Thoracic aorta (tissue), 2 donors: ENCODE measurements around the gene BAG1. TPM values are rescaled to one million over a fixed set of nuclear protein-coding genes. Genes with fewer than 3 reads are reported as not detected.

ENCODE experiments used
- ATAC-seq: fragments of 150-250 bp; one replicate; pipeline ENCODE4 v1.8.0; 2017; ENCODE audit warnings: low read depth; ENCODE audit not compliant: insufficient number of reproducible peaks, low FRiP score
- DNase-seq: peaks from one replicate; pipeline ENCODE4 v3.0.0-alpha.2; 2020; ENCODE audit warnings: low spot score
- H3K27ac ChIP-seq, 2 donors: fragments of 200-600 bp; sonication (generic); 1 replicate in 1 of 2; 2 replicates in 1 of 2; pipeline ENCODE4 v1.5.1; 2016; ENCODE audit warnings: mild to moderate bottlenecking in 2 of 2, moderate library complexity in 2 of 2
- H3K27me3 ChIP-seq: fragments of 200-600 bp; sonication (generic); replicated peaks from 2 replicates; pipeline ENCODE4 v1.6.0; 2016; ENCODE audit warnings: mild to moderate bottlenecking; ENCODE audit not compliant: insufficient read depth
- H3K36me3 ChIP-seq: fragments of 200-600 bp; sonication (generic); one replicate; pipeline ENCODE4 v1.5.1; 2016
- H3K4me1 ChIP-seq, 2 donors: fragments of 200-600 bp; sonication (generic); 1 replicate in 1 of 2; 2 replicates in 1 of 2; pipeline versions ENCODE4 v1.5.1 to v1.6.0; 2016; ENCODE audit warnings: low read depth in 2 of 2, mild to moderate bottlenecking in 1 of 2; ENCODE audit not compliant: control insufficient read depth in 1 of 2
- H3K4me3 ChIP-seq: fragments of 200-600 bp; sonication (generic); 2 replicates; pipeline ENCODE4 v1.5.1; 2016; ENCODE audit warnings: mild to moderate bottlenecking
- H3K9me3 ChIP-seq: fragments of 200-600 bp; sonication (generic); 2 replicates; pipeline ENCODE4 v1.5.1; 2016
- total RNA-seq, 2 donors: library from RNA; depleted of rRNA; stranded (reverse); fragments of >200 nt; gene quantifications; one replicate each; pipeline versions ENCODE4 v1.1.0 to v1.2.3, GENCODE V29; 2016
- TF ChIP-seq, protein P1 (sequence below): fragments of 200-600 bp; sonication (generic); IDR thresholded peaks from one replicate; pipeline ENCODE4 v1.5.1; 2019; ENCODE audit warnings: antibody characterized with exemption

Gene BAG1
- total RNA-seq, 2 donors from 2014 or later = 30.6 to 40.5 TPM

DNA sequence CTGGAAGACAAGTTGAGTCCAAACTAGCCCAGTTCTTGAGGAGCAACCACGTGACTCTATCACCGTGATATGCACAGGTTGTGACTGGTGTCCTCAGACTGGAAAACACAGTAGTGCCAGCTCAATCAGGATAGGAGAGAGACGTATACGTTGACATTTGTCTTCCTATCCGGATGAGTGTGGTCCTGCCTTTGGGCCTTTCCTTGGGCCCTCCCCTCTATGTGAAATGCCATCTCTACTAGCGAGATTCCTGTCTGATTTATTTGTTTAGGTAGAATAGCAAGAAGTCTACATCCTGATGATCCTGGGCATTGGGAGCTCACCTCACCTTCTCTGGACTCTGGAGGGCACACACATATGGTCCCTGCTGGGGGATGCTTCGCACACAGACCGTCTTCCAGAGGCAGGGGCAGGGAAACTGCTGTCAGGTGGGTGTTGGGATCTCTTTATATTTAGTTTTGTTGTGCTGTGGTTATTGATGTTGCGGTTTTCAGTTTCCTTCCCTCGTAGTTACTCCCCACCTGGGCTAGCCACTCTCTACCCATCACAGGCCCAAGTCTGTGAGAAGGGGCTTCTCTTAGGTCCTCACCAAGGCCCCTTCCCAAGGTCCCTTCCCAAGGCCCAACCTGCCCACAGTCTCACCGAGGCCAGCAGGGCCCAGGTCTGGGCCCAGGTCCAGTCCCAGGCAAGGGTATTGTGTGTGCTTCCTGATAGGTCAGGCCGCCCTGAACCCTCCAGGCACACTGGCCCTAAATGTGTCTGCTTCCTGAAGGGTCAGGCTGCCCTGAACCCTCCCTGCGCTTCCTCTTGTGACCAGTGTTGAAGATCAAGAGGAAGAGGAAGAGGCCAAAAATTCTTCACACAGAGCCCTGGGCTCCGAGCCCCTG is 43.6 kb downstream of the BAG1 start:
- Histone ChIP-seq H3K4me3 (no peak overlapping the region), H3K4me1 (peaks cover 4 to 6% of the 10 kb centered on the region in 2 donors), H3K36me3 (no peaks in the 10 kb centered on the region), H3K27ac (no peak overlapping the region), H3K9me3 (no peaks in the 10 kb centered on the region), H3K27me3 (no peaks in the 10 kb centered on the region)
- no peak for ATAC-seq
- no peak for DNase-seq
- TF ChIP-seq, protein P1, sequence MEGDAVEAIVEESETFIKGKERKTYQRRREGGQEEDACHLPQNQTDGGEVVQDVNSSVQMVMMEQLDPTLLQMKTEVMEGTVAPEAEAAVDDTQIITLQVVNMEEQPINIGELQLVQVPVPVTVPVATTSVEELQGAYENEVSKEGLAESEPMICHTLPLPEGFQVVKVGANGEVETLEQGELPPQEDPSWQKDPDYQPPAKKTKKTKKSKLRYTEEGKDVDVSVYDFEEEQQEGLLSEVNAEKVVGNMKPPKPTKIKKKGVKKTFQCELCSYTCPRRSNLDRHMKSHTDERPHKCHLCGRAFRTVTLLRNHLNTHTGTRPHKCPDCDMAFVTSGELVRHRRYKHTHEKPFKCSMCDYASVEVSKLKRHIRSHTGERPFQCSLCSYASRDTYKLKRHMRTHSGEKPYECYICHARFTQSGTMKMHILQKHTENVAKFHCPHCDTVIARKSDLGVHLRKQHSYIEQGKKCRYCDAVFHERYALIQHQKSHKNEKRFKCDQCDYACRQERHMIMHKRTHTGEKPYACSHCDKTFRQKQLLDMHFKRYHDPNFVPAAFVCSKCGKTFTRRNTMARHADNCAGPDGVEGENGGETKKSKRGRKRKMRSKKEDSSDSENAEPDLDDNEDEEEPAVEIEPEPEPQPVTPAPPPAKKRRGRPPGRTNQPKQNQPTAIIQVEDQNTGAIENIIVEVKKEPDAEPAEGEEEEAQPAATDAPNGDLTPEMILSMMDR = no peak

DNA sequence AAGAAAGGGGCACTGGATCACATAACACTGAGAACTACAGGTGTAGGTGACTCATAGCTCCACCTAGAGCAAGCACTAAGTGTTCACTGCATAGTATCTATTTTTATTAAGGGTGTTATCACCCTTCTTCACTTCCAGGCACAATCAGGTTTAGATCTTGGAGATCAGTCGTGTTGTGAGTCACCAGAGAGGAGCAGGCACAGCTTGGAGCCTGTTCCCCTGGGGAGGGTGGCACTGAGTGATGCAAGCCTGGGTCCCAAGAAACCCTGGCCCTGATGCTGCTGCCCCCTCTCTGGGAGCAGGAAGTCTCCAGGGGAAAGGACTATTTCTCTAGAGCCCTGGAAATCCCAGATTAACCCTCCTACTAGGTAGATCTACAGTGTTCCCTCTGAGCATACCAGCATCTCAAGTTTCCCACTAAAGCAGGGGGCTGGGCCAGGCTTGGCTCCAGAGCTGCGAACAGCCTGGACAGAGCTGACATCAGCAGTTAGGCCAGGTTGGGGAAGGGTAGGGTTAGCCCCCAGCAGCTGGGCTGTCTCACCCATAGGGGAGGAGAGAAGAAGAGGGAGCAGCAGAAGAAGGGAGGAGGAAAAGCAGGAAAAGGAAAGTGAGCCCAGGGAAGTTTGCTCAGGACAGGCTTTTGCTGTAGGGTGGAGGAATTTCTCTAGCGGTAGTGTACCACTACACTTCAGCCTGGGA is 52.7 kb downstream of the BAG1 start:
- H3K27ac ChIP-seq = no peak overlapping the region
- H3K36me3 ChIP-seq = no peaks in the 10 kb centered on the region
- H3K4me1 ChIP-seq = no peaks in the 10 kb centered on the region
- no peak overlapping the region for H3K4me3 ChIP-seq
- ATAC-seq (no peak), DNase-seq (no peak)
- H3K9me3 ChIP-seq = no peaks in the 10 kb centered on the region
- TF ChIP-seq, protein P1 = no peak
- no peaks in the 10 kb centered on the region for H3K27me3 ChIP-seq

DNA sequence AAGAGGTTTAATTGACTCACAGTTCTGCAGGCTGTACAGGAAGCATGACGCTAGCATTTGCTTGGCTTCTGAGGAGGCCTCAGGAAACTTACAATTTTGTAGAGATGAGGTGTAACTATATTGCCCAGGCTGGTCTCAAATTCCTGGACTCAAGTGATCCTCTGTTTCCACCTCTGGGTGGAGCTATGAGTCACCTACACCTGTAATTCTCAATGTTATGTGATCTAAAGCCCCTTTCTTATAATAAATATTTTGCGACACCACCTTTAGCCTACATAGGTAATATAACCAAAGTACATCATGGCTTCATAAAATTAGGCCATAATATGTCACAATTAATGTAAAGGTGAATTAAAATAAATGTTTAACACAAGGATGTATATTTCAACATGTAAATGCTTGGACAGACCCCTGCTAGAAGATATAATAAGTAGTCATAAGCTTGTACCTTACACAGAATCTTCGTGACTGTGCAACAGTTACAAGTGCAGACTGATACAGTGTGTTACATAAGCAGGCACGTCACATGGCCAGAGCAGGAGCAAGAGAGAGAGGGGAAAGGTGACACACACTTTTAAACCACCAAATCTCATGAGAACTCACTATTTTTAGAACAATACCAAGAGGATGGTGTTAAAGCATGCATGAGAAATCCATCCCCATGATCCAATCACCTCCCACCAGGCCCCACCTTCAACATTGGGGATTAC is 54.3 kb downstream of the BAG1 start:
- Histone ChIP-seq H3K27ac (no peak overlapping the region), H3K27me3 (no peaks in the 10 kb centered on the region), H3K4me3 (no peak overlapping the region), H3K36me3 (no peaks in the 10 kb centered on the region), H3K4me1 (no peaks in the 10 kb centered on the region), H3K9me3 (no peaks in the 10 kb centered on the region)
- DNase-seq = no peak
- TF ChIP-seq, protein P1 = no peak
- no peak for ATAC-seq

DNA sequence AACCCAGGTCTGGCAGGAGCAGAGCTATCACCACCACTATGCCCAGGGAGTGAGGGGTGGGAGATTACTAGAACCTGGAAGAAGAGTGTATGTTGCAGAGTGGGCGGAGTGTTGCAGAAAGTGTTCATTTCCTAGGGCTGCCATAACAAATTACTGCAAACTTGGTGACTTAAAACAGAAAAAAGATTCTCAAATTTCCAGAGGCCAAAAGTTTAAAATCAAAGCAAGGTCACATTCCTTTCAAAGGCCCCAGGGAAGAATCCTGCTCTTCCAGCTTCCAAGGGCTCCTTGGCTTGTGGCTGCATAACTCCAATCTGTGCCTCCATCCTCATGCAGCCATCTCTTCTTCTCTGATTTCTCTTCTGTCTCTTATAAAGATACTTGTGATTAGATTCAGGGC is 55.1 kb downstream of the BAG1 start:
- TF ChIP-seq, protein P1 = no peak
- H3K27ac ChIP-seq = no peak overlapping the region
- H3K9me3 ChIP-seq = no peaks in the 10 kb centered on the region
- H3K4me3 ChIP-seq = no peak overlapping the region
- H3K4me1 ChIP-seq = no peaks in the 10 kb centered on the region
- no peaks in the 10 kb centered on the region for H3K27me3 ChIP-seq
- H3K36me3 ChIP-seq = no peaks in the 10 kb centered on the region
- DNase-seq (no peak), ATAC-seq (no peak)
